T-helper 2 cell treated with Interferon-gamma antibody and Interleukin-4, amounts not matched to agents 100 ng/mL and 5 ng/mL, for 36 hours (primary cell): ENCODE results near the gene ZSCAN2. TPM values are rescaled to one million over a fixed set of nuclear protein-coding genes. Genes with fewer than 3 reads are reported as not detected.

Source experiments
- intact Hi-C: fragments of 100-400 bp; cut with micrococcal nuclease; formaldehyde crosslinking; loops from one replicate; pipeline ENCODE4 v1.15.1; 2023
- total RNA-seq: library from RNA; stranded (reverse); gene quantifications from 2 replicates; pipeline ENCODE4 v1.2.3, GENCODE V29; 2022

ZSCAN2 gene
- total RNA-seq, 1 donor from 2014 or later: 7.0 TPM

- intact Hi-C loops: loop anchor here (1.0 kb wide), 1 partner anchor 10 kb away; no protein-coding TSS in a partner anchor
Measured at GRCh38 chr15:84598250-84598649, 2.6 kb upstream of the ZSCAN2 start.

GRCh38 chr15:84598993-84599392 lies 1.8 kb upstream of the ZSCAN2 start:
- intact Hi-C loops: loop anchor here (1.0 kb wide), 1 partner anchor 11 kb away; no protein-coding TSS in a partner anchor

DNA sequence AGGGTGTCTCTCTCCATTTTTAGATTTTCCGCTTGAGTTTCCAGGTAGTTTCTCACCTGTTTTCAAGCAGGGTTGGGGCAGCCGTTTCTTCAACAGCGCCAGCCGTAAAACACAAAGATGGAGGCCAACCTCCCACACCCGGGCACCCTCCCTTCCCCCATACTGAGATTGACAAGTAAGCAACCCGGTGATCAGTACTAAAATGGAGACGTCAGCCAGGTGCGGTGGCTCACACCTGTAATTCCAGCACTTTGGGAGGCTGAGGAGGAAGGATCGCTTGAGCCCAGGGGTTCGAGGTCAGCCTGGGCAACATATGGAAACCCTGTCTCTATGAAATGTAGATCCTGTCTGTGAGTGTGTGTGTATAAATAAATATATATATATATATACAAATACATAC lies 903 bp upstream of the ZSCAN2 start:
- intact Hi-C loops: loop anchor here (1.0 to 5.0 kb wide), 8 partner anchors 29 to 381 kb away; partner anchors contain the start of genes NMB, PDE8A, WDR73 and ZNF592

GRCh38 chr15:84600331-84600686 lies 500 bp upstream of the ZSCAN2 start:
- intact Hi-C loops: loop anchor here (1.0 to 5.0 kb wide), 8 partner anchors 29 to 381 kb away; partner anchors contain the start of genes NMB, PDE8A, WDR73 and ZNF592

DNA sequence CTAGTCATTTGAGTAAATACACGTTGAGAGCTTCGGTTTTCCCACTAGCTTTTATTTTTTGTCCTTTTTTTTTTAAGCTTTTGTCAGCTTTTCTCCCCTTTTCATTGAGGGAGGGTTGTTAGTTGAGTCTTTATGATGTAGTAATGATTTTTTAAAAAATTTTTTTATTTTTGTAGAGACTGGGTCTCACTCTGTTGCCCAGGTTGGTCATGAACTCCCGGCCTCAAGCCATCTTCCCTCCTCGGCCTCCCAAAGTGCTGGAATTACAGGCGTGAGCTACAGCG lies 688 bp downstream of the ZSCAN2 start:
- intact Hi-C loops: loop anchor here (2.0 to 5.0 kb wide), 2 partner anchors 147 to 326 kb away; partner anchors contain the start of gene ZNF592

DNA sequence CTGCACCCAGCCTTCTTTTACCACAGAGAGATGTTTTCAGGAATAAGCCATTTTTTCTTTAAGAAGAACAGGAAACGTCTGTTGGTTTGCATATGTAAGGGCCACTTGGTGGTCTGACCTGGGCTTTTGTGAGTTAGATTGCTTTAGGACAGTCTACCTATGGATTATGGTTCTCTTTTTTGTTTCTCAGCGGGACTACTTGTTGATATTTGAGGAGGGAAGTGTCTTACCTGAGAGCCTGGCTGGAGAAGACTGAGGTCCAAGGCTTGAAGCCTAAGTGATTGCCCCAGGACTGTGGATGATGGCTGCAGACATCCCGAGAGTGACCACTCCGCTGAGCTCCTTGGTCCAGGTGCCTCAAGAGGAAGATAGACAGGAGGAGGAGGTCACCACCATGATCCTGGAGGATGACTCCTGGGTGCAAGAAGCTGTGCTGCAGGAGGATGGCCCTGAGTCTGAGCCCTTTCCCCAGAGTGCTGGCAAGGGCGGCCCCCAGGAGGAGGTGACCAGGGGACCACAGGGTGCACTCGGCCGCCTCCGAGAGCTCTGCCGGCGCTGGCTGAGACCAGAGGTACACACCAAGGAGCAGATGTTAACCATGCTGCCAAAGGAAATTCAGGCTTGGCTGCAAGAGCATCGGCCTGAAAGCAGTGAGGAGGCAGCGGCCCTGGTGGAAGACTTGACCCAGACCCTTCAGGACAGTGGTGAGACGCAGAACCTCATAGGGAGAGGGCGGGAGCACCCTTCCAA lies 3.0 kb downstream of the ZSCAN2 start:
- intact Hi-C loops: loop anchor here (5.0 kb wide), 1 partner anchor 323 kb away; no protein-coding TSS in a partner anchor

DNA sequence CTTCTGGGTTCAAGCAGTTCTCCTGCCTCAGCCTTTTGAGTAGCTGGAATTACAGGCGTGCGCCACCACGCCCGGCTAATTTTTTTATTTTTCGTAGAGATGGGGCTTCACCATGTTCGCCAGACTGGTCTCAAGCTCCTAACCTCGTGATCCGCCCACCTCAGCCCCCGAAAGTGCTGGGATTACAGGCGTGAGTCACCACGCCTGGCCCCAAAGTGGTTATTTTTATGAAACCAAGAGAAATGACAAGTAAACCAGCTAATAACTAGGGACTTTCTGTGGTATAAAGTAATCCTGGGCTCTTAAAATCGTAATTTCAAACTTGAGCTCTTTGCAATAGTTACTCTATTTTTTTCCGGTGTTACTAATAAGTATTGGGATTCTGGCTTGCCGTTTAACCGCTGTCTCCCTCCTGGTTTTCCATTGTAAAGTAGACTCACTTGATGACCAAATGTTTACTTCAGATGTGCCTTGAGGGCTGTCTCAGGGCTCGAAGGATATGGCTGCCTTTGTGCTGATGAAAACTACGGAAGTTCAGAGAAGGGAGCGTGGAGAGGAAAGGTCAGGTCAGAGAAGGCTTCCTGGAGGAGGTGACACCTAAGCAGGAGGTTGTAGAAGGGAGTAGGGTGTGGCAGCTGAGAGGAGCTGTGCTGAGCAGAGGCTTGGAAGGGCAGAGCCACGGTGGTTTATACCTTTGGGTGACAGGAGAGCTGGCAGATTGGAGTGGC lies 4.2 kb downstream of the ZSCAN2 start:
- intact Hi-C loops: loop anchor here (5.0 kb wide), 1 partner anchor 322 kb away; no protein-coding TSS in a partner anchor

GRCh38 chr15:84605554-84605882 lies 4.7 kb downstream of the ZSCAN2 start:
- intact Hi-C loops: no loop called here

DNA sequence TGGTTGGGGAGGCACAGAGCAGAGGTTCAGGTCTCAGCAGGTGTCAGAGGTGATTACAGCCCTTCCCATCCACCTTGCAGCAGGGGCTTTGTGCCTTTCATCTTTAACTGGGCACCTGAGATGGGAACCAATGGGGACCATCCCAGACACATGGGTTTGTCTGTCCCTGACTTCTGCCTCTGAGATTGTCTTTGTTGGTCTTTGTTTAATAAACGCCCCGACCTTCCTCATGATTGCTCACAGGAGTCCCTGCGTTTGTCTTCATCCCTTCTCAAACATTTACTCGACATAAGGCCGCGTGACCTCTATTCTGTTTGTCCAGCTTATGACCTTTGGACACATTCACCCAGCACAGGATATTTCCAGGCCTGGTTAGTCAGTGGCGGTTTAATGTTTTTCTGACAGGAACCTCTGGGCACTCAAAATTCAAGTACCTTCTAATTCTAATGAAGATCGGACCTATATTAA lies 5.9 kb downstream of the ZSCAN2 start:
- intact Hi-C loops: no loop called here

DNA sequence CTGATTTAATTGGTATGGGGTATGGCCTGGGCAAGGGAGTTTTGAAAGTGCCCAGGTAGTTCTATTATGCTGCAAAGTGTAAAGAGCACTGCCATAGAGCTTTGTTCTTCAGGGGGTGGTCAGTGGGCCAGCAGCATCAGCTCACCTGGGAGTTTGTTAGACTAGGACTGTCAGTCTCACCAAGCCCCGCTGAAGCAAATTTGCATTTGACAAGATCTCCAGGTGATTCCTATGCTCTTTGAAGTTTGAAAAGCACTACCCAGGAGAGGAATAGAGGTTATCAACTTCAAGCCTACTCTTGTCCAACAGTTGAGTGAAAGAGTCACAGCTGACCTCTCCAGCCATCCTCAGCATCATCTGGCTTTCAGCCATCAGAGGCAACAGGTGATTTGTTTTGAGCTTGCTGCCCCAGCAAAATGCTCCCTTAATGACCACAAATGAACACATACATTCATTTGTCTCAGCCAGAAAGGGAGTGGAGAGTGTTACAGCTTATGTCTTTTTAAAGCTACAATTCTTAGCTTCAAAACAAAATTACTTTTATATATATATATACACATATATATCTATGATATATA lies 8.0 kb downstream of the ZSCAN2 start:
- intact Hi-C loops: no loop called here

DNA sequence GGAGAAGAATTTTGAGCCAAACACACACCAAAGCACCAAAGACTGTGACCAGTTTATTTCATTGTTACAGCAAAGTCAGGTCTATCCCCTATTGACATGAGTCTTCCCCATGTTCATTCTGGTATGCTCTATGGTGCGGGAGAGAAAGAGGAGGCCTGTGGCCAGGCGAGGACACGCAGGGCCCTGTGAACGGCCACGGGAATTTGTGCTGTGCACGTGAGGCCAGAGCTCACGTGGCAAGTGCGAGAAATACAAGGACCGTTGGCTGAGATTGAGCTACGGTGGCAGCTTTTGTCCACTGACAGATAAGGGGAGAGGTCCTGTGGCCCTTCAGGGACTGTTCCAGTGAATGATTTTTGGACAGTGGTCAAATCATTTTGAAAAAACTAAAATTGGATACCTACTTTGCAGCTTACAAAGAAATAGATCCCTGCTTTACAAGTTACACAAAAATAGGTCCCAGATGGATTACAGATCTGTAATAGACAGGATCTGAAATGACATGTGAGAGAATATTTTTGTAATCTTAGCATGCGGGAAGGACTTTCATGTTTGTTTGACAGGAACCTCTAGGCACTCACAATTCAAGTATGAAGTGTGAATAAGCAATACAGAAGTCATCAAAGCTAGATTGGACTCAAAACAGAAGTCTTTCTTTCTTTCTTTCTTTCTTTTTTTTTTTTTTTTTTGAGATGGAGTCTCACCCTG lies 9.2 kb downstream of the ZSCAN2 start:
- intact Hi-C loops: no loop called here

- intact Hi-C loops: no loop called here
Measured at GRCh38 chr15:84611631-84612030, 10.8 kb downstream of the ZSCAN2 start.

- intact Hi-C loops: no loop called here
Measured at GRCh38 chr15:84616235-84616634, 15.4 kb downstream of the ZSCAN2 start.

GRCh38 chr15:84620626-84621025 lies 19.8 kb downstream of the ZSCAN2 start:
- intact Hi-C loops: no loop called here

GRCh38 chr15:84621358-84621979 lies 20.7 kb downstream of the ZSCAN2 start:
- intact Hi-C loops: no loop called here

DNA sequence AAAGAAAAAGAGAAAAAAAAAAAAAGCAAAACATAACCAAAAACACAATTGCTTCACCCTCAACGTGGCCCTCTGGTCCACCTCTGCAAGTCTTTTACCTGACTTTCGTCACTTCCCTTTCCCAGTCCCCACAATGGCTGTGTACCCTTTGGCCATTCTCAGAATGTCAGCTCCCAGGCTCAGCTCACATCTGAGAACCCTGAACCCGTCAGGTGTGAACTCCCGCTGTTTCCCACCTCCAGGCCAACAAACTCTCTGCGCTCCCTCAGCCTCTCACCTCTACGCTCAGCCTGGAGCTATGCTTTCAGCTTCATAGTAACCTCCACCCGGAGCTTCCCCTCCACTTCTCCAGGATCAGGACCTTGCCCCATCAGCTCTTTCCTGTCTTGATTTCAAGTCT lies 23.6 kb downstream of the ZSCAN2 start:
- intact Hi-C loops: no loop called here

- intact Hi-C loops: no loop called here
Measured at GRCh38 chr15:84625123-84625522, 24.3 kb downstream of the ZSCAN2 start.

- intact Hi-C loops: no loop called here
Measured at GRCh38 chr15:84629033-84629432, 28.2 kb downstream of the ZSCAN2 start.

DNA sequence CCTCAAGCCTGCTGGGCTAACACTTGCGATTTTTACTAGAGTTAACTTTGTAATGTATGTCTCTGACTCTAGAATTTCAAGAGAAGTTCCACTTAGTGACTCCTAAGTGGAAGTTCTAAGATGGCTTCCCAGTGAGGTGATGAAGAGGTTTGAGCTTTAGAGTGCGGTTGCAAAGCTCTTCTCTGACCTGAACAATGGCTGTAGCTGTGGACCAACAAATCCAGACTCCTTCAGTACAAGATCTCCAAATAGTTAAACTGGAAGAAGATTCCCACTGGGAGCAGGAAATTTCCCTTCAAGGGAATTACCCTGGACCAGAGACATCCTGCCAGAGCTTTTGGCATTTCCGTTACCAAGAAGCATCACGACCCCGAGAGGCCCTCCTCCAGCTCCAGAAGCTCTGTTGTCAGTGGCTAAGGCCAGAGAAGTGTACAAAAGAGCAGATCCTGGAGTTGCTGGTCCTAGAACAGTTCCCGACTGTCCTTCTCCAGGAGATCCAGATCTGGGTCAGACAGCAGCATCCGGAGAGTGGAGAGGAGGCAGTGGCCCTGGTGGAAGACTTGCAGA lies 31.0 kb downstream of the ZSCAN2 start:
- intact Hi-C loops: loop anchor here (1.0 to 5.0 kb wide), 6 partner anchors 23 to 350 kb away; partner anchors contain the start of genes PDE8A, WDR73 and ZNF592
